OCI-LY7 (cell line): ENCODE results near the gene SYTL5.

Experiments used
- CTCF ChIP-seq: fragments of 200-600 bp; sonication (generic); conservative IDR thresholded peaks from 2 replicates; pipeline ENCODE4 v1.5.1; 2014; ENCODE audit warnings: mild to moderate bottlenecking, antibody characterized with exemption, low read length, moderate library complexity, mixed read lengths
- EZH2phosphoT487 ChIP-seq: fragments of 200-600 bp; sonication (generic); IDR thresholded peaks from 2 replicates; pipeline ENCODE4 v1.6.1; 2018; ENCODE audit warnings: low read depth, borderline replicate concordance, mild to moderate bottlenecking, mixed run types, antibody characterized with exemption, low read length, moderate library complexity, mixed read lengths

DNA sequence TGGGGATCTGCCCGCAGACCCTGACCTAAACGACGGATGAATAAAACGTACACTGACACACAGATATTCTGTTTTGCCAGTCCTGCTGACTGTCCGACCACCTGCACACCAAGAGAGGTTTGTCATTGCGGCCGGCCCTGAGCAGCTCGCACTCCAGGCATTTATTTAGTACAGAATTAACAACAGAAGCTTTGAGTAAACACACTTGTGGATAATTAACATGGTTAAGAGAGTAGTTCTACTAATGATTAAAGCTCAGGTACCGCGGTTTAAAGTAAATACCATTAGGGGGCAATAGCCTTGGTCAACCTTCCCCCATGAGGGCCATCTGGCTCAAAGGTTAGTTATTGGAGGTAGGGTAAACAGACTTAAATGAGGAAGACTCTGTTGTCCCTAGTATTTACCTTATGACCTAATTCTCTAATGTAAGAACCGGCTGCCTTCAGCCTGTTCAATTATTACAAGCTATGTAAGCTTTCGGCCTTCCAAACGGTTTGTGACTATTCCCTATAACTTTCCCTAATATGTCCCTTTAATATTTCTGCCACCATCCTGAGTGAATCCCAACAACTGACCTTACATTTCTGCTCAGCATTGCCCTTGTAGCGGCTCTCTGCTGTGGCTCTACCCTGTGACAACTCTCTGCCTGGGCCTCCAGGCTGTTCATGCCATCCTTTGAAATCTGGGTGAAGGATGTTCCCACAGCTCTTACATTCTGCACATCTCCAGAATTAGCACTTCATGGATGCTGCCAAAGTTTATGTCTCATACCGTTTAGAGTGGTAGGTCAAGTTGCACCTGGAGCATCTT is 46.9 kb upstream of the SYTL5 start:
- no peak for TF ChIP-seq CTCF
- TF ChIP-seq EZH2phosphoT487 = no peak
